NCI-H2196 (cell line): ENCODE results near the gene OTX1.
"Not testable (repeated sequence)": the region's sequence is repeated elsewhere in the genome, so short reads cannot be mapped to it uniquely, and the experiment has no call there.

Experiments
- DNase-seq: peaks from one replicate; lab custom pipeline; 2025; ENCODE audit not compliant: unreplicated experiment; lab: John Stamatoyannopoulos, UW

OTX1 gene

DNA sequence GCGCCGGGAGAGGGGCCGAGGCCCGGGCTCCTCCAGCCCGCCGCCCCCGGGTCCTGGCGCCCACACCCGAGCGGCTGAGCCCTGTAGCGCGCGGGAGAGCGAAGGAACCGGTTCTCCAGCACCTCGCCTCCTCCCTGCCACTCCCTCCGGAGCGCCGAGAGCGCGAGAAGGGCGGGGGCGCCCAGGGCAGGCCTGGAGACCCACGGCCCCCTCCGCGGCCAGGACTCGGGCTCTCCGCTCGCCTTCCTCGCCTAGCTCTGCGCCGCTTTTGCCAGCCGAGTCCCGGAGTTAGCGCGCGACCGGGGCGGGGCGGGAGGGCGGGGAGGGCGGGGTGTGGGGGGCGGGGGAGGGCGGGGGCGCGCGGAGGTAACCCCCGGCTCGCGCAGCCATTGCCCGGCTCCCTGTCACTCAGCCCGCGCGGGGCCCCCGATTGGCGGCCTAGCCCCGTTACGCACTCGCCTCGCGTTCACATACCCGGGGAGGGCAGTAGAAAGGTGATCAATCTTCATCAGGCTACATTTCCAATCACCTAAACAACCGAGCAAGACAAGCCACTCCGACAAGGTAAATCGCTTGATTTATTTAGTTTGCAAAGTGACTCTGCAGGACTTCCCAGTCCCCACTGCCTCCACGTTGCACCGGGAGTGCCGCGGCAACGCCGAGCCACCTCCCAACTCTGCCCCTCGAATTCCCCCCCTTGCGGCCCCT is at the start of gene OTX1:
Gene OTX1 (plus strand): TSS at position 497 of the 708 bp plus-strand sequence. CDS start 2,161 bp downstream, outside the sequence.
- DNase-seq: peak; percentile 72

DNA sequence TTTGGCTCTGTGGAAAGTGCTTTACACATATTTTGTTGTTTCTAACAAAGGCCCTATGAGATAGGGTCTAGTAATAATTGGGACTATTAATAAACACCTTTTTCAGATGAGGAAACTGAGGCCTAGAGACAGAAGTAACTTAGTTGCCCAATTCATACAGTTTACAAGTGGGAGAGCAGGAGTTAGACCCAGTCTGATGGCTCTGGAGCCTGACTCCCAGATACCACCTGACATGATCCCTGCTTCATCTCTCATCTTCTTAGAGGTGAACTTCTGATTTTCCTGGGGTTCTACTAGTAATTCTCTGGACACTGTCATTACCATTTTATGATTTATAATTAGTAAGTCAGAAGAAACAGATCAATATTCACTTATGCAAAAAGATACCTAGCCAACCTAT is 49.1 kb upstream of the OTX1 start:
- no peak for DNase-seq

DNA sequence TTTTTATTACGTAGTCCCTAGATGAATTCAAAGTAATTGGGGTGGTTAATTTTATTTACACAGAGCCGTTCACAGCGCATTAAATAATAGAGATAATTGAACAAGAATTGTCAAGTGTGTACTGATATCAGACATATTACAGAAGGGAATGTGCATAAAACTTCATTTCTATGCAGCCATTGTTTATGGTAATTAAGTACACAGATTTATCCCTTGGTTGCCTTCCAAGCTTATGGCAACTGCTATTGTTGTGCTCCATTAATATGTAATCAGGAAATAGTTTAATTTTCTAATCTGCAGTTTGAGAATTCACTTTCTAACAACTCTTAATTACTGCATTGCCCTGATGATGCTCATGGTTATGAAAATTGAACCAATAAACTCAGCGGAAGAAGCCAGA is 47.3 kb upstream of the OTX1 start:
- no peak for DNase-seq

DNA sequence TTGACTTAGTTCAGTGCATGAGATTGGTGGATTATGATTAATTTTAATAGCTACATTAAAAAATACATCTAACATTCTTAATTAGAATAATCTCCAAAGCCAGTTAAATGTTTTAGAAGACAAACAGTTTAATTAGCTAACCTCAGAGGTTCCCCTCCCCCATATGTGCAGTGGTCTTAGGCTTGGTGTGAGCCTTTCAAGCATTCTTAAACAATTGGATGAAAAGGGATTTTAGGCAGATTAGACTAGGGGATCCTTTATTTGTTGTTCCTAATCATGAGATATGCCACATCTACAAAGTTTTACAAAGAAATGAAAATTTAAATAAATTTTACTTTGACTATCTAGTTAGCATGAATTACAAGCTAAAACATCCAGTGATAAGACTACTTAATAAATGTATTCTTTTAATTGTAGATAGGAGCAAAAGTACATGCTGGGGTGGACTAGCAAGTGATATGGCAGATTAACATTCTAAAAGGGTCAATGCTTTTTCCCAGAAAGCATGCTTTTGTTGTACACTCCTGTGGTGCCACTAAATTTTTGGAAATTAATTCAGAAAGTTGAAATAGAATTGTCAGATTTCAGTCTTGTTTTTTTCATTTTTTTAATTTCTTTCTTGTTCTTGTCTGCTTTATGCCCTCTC is 42.7 kb upstream of the OTX1 start:
- DNase-seq: no peak

DNA sequence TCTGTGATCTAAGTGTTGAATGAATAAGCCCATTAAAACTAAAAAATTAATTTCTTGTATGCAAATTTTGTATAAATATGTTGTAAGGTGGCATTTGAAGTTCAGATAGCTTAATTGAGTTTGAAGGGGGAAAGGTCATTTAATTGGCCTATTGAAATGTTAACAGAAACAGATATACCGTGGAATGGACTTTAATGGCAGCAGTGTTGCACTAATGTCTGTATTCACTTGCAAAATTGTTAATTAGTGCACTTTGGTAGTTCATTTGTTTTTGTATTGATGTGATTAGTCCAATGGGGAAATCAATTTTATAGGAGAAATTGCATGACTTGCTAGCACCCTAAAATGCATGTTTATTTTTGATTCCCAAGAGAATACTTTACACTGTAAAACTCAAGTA is 41.8 kb upstream of the OTX1 start:
- DNase-seq: no peak

DNA sequence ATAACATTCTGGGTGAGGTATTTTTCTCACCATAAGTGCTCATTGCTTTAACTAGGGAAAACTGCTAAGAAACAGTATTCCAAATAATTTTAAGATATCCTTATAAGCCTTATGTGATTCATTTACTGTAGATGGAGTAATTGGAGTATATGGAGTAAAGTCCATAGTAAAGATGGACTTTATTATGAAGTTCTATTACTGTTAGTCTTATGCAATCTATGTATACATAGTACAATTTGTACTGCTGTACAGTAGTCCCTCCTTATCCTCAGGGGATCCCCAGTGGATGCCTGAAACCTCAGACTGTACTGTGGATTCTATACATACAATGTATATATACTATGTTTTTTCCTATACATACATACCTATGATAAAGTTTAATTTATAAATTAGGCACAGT is 41.1 kb upstream of the OTX1 start:
- DNase-seq: no peak

DNA sequence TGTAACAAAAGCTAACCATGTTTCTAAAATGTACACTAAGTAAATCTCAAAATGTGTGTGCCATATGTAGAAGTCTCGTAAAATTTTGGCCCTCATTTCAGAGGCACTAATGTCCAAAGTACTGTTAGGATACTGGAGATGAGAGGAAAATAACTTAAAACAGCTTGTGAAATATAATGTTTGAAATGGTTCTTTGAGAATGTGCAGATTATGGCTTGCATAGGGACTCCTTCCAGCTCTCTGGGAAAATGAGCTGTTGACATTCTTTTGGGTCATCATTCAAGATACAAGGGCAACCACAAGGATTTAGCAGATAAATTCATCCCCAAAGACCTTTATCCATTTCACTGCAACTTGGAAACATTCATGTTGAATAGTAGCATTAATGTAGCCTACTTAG is 38.1 kb upstream of the OTX1 start:
- no peak for DNase-seq

DNA sequence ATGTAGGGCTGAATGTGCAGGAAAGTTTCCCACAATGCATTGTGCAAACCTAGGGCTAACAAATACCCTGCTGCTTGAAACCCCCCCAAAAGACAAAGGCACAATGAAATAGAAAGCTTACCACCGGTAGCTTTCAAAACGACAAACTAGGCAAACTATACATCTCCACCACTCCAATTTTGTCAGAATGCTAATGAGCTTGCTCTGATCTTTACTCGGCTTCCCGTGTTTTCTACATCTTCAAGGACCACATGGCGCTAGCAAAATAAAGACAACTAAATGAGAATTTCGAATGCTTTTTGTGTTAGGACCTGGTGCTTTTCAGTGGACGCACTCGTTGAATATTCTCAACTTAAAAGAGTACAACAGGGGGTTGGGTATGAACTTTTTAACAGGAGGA is 37.2 kb upstream of the OTX1 start:
- no peak for DNase-seq

DNA sequence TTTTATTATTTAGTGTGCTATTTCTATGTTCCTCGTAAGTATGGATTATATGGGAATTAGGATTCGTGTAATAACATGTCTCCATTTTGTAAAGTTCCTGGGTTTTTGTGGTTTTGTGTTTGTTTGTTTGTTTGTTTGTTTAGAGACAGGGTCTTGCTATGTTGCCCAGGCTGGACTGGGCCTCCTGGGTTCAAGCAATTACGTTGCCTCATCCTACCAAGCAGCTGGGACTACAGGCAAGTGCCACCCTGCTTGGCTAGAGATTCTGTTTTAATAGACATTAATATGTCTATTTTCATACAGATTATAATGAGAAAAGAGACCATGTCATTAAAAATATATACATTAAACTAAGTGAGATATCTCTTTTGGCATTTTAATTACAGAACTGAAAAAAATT is 35.2 kb upstream of the OTX1 start:
- no peak for DNase-seq

DNA sequence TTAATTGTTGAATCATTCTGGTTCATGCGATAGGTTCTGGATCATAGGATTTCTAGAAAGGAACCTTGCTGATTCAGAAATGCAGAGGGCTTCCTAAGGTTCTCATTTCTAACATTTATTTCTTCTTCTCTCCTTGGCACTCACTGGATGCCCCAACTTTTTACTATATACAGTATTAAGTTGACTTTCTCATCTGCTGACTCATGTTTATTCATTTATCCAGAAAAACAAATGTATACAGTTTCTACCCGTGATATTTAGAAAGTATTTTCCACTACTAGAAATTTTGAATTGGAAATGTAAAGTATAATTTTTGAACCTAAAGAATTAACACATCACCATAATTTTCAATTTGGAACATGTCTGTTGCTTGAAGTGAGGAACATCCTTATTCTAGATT is 32.2 kb upstream of the OTX1 start:
- no peak for DNase-seq

DNA sequence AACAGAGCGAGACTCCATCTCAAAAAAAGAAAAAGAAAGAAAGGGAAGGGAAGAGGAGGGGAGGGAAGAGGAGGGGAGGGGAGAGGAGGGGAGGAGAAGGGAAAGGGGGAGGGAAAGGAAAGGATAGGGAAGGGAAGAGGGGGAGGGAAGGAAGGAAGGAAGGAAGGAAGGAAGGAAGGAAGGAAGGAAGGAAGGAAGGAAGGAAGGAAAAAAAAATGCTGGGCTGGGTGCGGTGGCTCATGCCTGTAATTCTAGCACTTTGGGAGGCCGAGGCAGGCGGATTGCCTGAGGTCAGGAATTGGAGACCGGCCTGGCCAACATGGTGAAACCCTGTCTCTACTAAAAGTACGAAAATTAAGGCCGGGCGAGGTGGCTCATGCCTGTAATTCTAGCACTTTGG is 30.9 kb upstream of the OTX1 start:
- not testable (repeated sequence) for DNase-seq

DNA sequence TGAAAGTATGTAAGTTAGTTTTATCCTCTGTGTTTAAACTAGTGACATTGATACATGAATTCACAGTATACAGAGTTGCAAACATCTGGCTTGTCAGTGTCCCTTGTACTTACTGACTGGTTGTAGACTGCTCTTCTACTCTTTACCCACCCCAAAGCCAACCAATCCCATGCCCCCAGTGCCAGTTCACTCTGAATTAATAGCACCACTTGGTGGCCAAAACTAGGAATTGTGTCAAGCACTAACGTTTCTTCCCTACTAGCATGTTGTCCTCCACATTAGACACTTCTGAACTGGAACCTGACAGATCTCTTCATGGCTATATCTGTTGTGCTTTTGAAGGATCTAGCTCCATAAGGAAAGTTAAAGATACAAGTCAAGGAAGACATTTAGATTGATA is 27.2 kb upstream of the OTX1 start:
- no peak for DNase-seq

DNA sequence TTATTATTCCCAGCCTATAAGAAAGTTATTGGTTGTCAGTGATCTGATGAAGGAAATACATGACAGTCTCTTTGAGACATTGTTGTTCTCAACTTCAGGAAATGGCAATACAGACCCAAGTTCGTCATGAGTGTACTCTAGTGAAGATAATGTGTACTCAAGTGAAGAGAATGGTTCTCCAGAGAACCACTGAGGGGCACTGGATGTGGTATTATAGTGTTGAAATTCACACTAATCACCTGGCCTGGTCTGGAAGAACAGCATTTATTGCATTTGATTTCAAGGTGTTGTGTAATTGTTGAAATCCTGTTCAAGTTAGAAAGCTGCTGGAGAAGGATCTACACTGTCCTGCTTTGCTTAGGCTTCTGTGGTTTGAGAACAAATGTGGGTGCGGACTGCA is 23.4 kb upstream of the OTX1 start:
- no peak for DNase-seq

DNA sequence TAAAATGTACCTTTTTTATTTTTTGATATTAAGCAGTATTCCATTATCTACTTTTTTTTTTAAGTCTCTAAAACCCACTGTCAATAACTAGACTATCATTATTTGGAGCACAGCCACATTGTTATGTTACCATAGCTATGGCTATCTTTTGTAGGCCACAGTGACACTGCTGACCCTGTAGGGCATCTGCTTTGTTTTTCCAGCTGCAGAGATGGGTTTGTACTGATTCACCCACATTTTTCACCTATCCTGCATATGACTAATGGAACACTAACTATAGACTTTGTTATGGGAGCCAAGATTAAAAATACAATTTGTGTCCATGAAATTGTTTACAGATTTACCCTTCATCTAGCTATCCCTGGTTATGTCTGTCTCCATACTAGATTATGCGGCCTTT is 21.6 kb upstream of the OTX1 start:
- no peak for DNase-seq

DNA sequence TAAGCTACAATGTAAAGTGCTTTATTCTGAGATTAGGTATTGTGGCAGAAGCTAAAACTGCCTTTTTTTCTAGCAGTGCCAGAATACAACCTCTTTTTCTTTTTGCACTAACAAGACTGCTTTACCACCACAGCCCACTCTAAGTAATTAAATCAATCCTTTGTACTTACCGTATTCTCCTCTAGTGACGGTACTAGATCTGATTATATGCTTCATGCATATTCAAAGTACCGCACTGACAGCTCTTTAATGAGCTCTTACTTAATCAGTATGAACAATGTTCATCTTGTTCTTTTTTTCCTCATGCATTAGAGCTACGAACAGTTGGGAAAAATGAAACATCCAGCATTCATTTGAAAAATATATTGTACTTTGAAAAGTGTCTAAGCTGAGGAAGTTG is 16.1 kb upstream of the OTX1 start:
- no peak for DNase-seq

DNA sequence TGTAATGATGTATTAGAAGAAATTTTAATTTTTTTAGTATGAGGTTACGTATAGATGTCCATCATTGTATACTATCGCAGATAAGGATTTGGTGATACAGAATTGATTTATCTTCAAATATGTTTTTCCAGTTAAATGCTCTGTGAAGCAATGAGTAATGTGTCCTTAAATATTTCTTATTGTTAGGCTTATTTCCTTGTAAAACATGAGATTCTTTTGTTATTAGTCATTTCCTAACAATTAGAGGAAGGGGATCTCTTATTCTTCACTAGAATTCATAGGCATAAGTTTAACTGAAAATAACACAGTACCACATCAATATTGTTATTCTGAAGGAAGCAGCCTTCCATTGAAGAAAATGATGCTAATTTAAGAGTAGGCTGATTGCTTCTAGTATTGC is 15.5 kb upstream of the OTX1 start:
- DNase-seq: no peak

DNA sequence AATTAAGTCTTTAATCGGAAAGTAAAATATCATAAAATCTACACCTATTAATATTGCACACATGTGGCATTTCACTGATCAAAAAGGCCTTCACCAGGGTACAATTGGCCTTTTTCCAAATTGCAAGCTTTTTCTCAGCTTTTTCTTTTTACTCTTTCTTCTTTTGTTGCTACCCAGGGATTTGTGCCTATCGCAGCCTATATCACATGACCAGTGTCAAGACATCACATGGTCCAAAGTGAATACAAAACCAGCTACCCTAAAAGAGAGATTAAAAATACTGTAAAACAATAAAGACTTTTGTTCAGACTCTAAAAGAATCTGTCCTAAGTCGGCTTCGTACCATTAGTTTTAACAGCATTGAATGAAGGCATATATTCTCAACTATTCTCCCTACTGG is 15.0 kb upstream of the OTX1 start:
- DNase-seq: no peak

DNA sequence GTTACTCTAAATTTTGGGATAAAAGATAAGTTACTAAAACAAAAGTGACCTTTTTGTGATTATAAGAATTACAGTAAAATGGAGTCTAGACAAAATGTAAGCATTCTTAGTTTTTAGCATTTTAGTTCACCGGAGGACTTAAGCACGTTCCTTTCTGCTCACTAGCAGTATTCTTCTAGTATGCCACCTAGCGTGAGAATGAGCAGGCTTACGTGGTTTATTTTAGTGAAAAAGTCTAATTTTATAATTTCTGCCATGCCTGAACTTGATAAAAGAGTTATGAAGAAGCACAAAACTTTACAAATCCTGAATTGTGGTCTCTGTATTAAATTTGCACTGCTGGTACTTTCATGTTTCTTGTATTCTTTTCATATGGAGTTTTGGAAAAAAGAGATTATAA is 12.6 kb upstream of the OTX1 start:
- DNase-seq: no peak

DNA sequence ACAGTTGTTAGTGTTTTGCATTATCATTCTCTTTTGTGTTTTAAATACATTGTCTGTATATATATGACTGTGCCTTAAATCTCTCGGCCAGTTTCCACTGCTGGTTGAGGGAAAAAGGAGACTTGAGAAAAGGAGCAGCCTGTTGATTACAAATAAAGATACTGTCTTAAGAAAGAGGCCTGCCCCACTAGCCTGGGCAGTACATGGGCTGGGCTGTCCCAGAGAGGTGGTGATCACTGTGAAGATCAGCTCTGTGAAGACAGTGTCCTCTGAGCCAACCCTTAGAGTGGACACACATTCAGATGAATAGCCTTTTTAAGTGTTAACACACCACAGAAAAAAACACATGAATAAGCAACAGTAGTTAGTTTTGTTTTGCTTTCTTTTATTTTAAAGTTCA is 10.0 kb upstream of the OTX1 start:
- no peak for DNase-seq

DNA sequence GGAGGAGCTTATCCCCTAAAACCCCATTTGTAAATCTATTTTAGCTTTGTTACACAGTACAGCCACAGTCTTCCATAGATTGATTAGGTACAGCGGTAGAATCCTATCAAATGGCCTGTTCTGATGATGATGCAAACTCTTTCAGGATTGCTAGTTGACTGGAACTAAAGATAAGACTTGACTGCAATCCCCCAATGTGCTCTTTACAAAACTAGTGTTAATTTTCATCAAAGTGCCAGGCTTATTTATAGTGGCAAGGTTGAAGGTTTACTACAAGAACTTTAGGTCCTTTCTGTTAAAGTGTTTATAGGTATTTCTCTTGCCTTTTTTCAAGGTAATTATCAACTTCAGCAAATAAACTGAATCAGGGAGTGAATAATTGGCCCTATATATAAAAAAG is 9.0 kb upstream of the OTX1 start:
- DNase-seq: no peak

DNA sequence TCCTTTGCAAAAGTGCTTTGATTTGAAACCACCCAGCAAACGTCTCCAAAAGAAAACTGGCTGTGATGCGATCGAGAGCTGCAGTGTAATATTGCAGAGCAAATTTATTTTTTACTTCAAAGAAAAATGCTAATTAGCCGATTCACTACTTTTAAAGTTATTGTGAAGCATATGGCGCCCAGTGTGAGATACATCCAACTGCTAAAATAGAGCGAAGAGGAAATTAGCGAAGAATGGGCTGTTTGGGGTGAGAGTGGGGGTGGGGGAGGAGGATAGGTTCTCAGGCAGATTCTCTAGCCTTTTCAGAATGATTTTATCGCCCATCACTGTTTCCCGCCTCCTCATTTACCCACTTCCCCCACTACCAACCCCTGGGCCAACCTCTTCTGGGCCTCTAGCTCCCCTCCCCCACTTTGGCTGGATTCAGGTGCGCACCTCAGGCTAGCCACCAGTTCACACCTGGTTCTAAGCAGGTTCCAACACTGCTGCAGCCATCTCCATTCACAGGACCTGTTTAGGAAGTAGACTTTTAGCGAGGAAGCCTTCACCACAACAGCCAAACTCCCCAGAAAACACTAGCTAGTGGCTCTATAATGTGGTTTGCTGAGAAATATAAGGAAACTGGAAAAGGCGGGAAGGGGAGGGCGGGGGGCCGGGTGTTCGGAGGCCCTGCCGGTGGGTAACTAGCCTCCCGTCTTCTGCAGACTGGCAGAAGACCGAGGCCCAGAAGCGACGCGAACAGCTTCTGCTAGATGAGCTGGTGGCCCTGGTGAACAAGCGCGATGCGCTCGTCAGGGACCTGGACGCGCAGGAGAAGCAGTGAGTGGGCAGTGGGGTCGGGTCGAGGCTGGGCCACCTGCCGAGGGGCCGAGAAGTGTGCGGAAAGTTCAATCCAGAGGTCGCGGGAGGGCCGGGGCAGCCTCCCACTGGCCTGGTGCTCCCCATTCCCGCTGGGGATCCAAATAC is 6.0 kb upstream of the OTX1 start:
- no peak for DNase-seq

DNA sequence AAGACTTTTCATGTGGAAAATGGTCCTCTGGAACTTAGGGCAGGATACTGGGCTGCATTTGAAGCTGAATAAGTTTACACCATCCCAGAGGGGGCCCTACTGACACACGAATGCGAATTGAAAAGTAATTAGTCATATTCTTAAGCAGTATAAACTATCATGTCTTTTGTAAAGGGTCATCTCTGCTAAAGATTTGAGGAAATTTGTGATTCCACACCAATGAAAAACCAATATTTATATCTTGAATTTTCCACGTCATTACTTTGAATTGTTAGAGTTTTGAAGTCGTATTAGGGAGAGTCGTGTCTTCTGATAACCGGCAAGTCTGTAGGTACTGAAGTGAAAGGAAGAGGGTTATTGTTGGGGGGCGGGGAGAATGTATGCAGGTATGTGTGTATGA is 4.1 kb upstream of the OTX1 start:
- no peak for DNase-seq
